GM10248 (cell line): Measurements from ENCODE around the gene UNC13C.

ENCODE experiments used
- CTCF ChIA-PET: fragments of 300-600 bp; sonication (Branson Sonifier 250); formaldehyde crosslinking; extraction: SDS; loops from one replicate; lab custom pipeline; 2021; ENCODE audit warnings: antibody characterized with exemption; lab: Yijun Ruan, JAX
- POLR2A ChIA-PET: fragments of 350-650 bp; sonication (Branson Sonifier 250); formaldehyde crosslinking; extraction: SDS; loops from one replicate; lab custom pipeline; 2020; ENCODE audit warnings: antibody characterized with exemption; lab: Yijun Ruan, JAX
- DNase-seq: peaks from one replicate; pipeline ENCODE4 v3.0.0; 2012; ENCODE audit errors: extremely low spot score
- TF ChIP-seq, protein P1 (sequence below): IDR thresholded peaks from 2 replicates; pipeline ENCODE4 v1.5.1; 2012; ENCODE audit warnings: mild to moderate bottlenecking, low read depth; ENCODE audit errors: extremely low read depth, missing control alignments, control extremely low read depth

Gene UNC13C

DNA sequence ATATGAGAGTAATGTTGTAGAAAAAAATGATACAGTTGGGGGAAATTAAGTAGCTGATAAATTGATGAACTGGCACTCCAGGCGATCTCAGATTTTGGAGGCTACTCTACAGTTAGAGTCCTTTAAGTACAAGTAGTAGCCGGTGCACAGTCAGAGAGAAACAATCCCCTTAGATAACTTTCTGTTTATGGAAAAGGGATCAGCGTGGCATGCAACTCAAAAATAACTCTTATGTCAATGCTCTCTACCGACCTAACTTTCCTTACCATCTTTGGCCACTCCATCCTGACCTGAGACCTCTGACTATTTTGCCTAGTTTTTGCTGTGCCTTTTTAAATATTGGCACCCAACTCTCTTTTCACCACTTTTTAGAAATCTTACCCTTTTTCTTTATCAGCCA is 299.6 kb downstream of the UNC13C start:
- DNase-seq: no peak

DNA sequence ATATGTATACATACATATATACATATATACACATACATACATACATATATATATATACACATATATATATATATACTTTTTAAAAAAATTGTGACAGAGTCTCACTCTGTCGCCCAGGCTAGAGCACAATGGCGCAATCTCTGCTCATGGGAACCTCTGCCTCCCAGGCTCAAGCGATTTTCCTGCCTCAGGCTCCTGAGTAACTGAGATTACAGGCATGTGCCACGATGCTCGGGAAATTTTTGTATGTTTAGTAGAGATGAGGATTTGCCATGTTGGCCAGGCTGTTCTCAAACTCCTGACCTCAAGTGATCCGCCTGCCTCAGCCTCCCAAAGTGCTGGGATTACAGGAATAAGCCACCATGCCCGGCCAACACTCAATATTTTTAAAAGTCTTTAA is 302.5 kb downstream of the UNC13C start:
- ChIA-PET CTCF (interaction anchor here (0.9 kb wide), 1 partner anchor 19 kb away, joined by 4 read pairs; no protein-coding TSS in a partner anchor), POLR2A (no interaction called here)
- DNase-seq: no peak
- TF ChIP-seq, protein P1, sequence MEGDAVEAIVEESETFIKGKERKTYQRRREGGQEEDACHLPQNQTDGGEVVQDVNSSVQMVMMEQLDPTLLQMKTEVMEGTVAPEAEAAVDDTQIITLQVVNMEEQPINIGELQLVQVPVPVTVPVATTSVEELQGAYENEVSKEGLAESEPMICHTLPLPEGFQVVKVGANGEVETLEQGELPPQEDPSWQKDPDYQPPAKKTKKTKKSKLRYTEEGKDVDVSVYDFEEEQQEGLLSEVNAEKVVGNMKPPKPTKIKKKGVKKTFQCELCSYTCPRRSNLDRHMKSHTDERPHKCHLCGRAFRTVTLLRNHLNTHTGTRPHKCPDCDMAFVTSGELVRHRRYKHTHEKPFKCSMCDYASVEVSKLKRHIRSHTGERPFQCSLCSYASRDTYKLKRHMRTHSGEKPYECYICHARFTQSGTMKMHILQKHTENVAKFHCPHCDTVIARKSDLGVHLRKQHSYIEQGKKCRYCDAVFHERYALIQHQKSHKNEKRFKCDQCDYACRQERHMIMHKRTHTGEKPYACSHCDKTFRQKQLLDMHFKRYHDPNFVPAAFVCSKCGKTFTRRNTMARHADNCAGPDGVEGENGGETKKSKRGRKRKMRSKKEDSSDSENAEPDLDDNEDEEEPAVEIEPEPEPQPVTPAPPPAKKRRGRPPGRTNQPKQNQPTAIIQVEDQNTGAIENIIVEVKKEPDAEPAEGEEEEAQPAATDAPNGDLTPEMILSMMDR: no peak

More for the DNA sequence above, 299.6 kb downstream of the UNC13C start:
- TF ChIP-seq, protein P1: no peak
- CTCF ChIA-PET: no interaction called here
- POLR2A ChIA-PET: no interaction called here

DNA sequence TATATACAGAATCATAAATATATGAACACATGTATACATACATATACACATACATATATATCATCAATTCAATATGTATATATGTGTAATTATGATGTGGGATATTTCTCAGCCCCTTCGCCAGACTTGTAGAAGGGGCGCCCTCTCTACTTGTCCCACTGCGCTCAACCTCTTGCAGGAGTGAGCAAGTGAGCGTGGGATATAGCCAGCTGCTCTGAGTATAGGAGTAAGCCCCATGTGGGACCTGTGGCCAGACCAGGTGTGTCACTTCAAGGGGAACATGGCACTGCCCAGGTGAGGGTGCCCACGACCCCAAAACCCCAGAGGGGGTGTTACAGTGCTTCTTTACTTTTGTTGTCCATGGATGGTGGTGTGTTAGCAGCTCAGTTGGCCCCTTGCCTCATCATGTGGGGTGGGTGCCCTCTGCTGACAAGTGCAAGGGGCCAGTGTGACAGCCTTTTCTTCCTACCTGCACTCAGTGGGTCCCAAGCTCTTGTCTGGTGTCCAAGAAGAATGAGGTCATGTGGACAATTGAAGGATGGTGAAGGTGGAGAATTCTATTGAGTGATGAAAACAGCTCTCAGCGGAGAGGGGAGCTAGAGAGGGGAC is 304.1 kb downstream of the UNC13C start:
- ChIA-PET POLR2A (no interaction called here), CTCF (interaction anchor here (0.8 kb wide), 1 partner anchor 12 kb away, joined by 3 read pairs; no protein-coding TSS in a partner anchor)
- DNase-seq: no peak
- TF ChIP-seq, protein P1: no peak

DNA sequence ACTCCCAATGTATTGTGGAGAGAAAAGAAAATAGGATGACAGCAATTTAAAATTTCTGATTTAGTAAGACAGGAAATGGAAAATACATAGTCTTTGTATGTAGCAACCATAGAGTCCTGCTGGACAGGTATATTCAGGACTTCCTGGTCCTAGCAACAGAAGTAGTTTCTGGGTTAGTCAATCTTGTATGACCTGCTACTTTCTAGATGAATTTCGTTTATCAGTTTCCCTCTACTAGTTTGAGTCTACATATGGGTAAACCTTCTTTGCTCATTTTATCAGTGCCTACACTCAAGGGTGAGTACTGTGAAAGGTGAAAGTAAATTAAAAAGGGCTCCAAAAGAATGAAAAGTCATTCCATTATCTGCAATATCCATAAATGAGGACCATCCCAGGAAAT is 309.8 kb downstream of the UNC13C start:
- no peak for DNase-seq
- CTCF ChIA-PET: interaction anchor here (1.1 to 1.6 kb wide), 6 partner anchors 9 to 85 kb away, joined by 3 to 5 read pairs (median 4); no protein-coding TSS in a partner anchor
- TF ChIP-seq, protein P1: no peak
- POLR2A ChIA-PET: no interaction called here

DNA sequence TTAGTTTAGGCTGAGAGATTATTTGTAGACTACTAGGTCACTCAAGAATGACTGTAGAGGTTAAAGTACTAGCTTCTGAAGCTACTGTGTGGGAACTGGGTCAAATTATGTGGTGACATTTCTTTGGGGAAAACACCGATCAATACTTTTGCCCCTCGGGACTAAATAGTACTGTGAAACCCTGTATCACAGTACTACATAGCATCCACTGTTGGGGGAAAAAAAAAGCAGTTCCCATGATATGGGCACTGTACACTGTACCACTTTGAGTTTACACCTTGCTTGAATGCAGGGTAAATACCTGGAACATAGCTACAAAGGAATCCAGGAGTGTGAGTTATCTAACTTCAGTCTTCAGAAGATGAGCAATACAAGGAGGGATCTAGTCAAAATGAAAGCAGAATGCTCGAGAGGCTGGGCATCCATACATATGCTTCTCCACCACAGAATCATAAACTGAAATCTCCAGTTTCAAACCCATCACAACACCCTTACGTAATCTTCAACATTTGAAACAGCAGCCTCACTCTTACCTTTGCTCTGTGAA is 311.4 kb downstream of the UNC13C start:
- ChIA-PET POLR2A (no interaction called here), CTCF (no interaction called here)

DNA sequence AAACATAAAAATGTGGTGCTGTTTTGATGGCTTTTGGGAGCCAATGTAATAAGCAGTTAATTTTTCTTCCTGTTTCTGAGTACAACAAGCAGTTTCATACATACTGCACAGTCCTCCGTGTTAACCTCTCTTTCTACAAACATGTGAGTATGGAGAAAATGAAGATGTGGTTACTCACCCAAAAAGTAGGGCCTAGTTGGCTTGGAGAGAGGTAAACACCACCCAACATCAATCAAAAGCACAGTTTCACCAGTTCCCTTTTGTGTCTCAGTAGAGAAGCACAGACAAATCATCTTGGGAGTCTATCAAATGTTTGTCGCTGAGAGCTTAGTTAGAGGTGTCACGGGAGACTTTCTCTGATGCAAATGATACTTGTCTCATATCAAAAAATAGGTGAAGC is 320.2 kb downstream of the UNC13C start:
- DNase-seq: no peak
- ChIA-PET CTCF (no interaction called here), POLR2A (no interaction called here)
- TF ChIP-seq, protein P1: no peak

More for the DNA sequence above, 311.4 kb downstream of the UNC13C start:
- TF ChIP-seq, protein P1: no peak
- DNase-seq: no peak

DNA sequence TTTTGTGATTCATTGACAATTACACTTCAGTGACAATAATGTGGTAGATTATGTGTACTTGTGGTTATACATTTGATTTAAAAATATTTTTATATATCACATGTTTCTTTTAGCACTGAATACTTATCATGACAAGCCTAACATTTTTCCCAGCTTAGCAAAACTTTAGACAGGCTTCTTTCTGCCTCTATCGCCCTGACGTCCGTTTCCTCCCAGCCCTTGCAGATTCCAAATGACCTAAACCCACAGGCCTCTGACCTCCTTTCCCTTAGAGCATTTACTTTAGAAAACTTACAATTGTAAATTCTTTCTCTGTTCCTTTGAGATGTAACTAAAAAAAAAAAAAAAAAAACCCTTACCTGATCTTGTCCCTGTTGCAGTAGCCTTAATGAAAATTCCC is 326.1 kb downstream of the UNC13C start:
- ChIA-PET CTCF (no interaction called here), POLR2A (no interaction called here)
- TF ChIP-seq, protein P1: no peak

More for the DNA sequence above, 326.1 kb downstream of the UNC13C start:
- DNase-seq: no peak
